ENCODE results near the gene APCDD1L.
"Not testable (repeated sequence)": the region's sequence is repeated elsewhere in the genome, so short reads cannot be mapped to it uniquely, and the experiment has no call there.

Gene APCDD1L

DNA sequence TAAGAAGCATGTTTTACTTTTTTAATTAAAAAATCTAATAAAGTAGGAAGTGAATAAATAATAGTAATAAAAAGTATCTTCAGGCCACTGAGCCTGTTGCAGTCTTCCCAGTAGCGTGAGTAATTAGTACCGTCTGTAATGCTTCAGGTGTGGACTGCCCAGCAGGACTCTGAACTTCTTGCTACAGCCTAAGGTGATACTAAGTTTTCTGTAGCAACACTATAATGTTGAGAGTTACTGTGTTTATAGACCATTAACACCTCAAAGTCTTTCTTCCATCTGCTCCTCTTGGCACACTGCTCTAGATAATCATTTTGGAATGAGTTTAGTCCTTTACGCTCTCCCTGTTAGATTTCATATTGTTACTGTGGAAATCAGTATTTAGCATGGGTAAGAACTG, 97.8 kb downstream of the APCDD1L start:
- peaks cover 6% of the 10 kb centered on the region; the same call in 1 of the 2 replicates for H3K36me3 ChIP-seq (ENCODE audit: low read length)
- H3K4me2 ChIP-seq (ENCODE audit: low read depth, low read length, poor library complexity, severe bottlenecking): no peak overlapping the region
- no peak overlapping the region for H2AFZ ChIP-seq (ENCODE audit: low read depth, low read length, severe bottlenecking)
- H3K9me2 ChIP-seq (replicated peaks; ENCODE audit: insufficient read depth, low read length): no peaks in the 10 kb centered on the region
- H3K27ac ChIP-seq (ENCODE audit: low read depth, low read length): no peak overlapping the region
- no peak overlapping the region for H3K9ac ChIP-seq (ENCODE audit: low read length)
- H3K4me3 ChIP-seq (ENCODE audit: insufficient read depth, low read length, poor library complexity, severe bottlenecking): no peak overlapping the region
- no peaks in the 10 kb centered on the region for H3K27me3 ChIP-seq (ENCODE audit: low read length)
- H3K79me2 ChIP-seq (ENCODE audit: insufficient read depth, low read length): peaks cover 62% of the 10 kb centered on the region
- 0 out of 2 replicates have a peak, but pooled peaks cover 5% of the 10 kb centered on the region for H3F3A ChIP-seq (ENCODE audit: insufficient read depth)
- TF ChIP-seq, protein P1, sequence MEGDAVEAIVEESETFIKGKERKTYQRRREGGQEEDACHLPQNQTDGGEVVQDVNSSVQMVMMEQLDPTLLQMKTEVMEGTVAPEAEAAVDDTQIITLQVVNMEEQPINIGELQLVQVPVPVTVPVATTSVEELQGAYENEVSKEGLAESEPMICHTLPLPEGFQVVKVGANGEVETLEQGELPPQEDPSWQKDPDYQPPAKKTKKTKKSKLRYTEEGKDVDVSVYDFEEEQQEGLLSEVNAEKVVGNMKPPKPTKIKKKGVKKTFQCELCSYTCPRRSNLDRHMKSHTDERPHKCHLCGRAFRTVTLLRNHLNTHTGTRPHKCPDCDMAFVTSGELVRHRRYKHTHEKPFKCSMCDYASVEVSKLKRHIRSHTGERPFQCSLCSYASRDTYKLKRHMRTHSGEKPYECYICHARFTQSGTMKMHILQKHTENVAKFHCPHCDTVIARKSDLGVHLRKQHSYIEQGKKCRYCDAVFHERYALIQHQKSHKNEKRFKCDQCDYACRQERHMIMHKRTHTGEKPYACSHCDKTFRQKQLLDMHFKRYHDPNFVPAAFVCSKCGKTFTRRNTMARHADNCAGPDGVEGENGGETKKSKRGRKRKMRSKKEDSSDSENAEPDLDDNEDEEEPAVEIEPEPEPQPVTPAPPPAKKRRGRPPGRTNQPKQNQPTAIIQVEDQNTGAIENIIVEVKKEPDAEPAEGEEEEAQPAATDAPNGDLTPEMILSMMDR (IDR thresholded peaks at IDR 0.05; ENCODE audit: insufficient read depth, low read length, poor library complexity, severe bottlenecking): no peak
- no peak for TF ChIP-seq EZH2phosphoT487 (conservative IDR thresholded peaks at IDR 0.05; ENCODE audit: low read length)
- peaks cover 19% of the 10 kb centered on the region for H4K20me1 ChIP-seq (ENCODE audit: low read depth, low read length)
- H3K9me3 ChIP-seq (ENCODE audit: insufficient read depth, low read length): no peaks in the 10 kb centered on the region

DNA sequence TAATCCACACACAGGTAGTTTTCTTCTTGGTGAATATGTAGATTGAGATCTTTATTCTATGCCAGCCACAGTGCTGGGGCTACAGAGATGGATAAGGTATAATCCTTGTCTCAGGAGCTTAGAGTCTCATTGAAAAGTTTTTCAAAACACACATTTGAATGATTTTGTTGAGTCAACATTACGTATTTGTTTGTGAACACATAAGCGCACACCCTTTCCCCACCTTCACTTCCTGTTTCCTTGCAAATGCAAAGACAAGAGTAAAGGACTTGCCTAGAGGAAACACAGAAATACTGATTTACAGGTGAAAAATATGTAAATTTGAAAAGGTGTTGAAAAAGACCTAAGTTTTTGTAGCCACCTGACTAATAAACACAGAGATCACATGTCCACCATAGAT, 98.4 kb downstream of the APCDD1L start:
- H3K27me3 ChIP-seq (ENCODE audit: low read length): no peaks in the 10 kb centered on the region
- H3K27ac ChIP-seq (ENCODE audit: low read depth, low read length): no peak overlapping the region
- H3F3A ChIP-seq (ENCODE audit: insufficient read depth): 0 out of 2 replicates have a peak, but pooled peaks cover 5% of the 10 kb centered on the region
- peaks cover 19% of the 10 kb centered on the region for H4K20me1 ChIP-seq (ENCODE audit: low read depth, low read length)
- H3K9ac ChIP-seq (ENCODE audit: low read length): no peak overlapping the region
- H3K4me2 ChIP-seq (ENCODE audit: low read depth, low read length, poor library complexity, severe bottlenecking): no peak overlapping the region
- no peak overlapping the region for H2AFZ ChIP-seq (ENCODE audit: low read depth, low read length, severe bottlenecking)
- no peak for TF ChIP-seq EZH2phosphoT487 (conservative IDR thresholded peaks at IDR 0.05; ENCODE audit: low read length)
- TF ChIP-seq, protein P1 (IDR thresholded peaks at IDR 0.05; ENCODE audit: insufficient read depth, low read length, poor library complexity, severe bottlenecking): no peak
- no peaks in the 10 kb centered on the region for H3K9me3 ChIP-seq (ENCODE audit: insufficient read depth, low read length)
- no peaks in the 10 kb centered on the region for H3K9me2 ChIP-seq (replicated peaks; ENCODE audit: insufficient read depth, low read length)
- H3K36me3 ChIP-seq (ENCODE audit: low read length): peaks cover 6% of the 10 kb centered on the region; the same call in 1 of the 2 replicates
- no peak overlapping the region for H3K4me3 ChIP-seq (ENCODE audit: insufficient read depth, low read length, poor library complexity, severe bottlenecking)
- peaks cover 62% of the 10 kb centered on the region for H3K79me2 ChIP-seq (ENCODE audit: insufficient read depth, low read length)

DNA sequence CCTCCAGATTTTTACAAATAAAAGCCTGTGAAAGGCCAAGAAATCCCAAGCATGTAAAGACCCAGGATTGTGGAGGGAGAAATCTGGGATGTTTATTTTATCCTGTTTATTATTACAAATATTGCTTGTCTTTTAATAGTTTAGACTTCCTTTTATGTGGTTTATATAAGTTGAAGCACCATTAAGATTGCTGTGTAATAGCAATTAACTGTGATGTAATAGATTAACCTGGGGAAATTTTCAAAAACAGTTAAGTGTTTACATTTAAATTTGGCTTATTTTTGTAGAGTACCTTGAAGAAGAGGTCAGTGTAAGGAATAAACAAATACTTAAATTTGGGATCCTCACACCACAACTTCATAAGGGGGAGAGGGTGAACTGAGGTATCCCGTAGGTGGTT, 99.1 kb downstream of the APCDD1L start:
- Histone ChIP-seq H3K27me3 (ENCODE audit: low read length) (no peaks in the 10 kb centered on the region), H2AFZ (ENCODE audit: low read depth, low read length, severe bottlenecking) (no peak overlapping the region), H3K9me3 (ENCODE audit: insufficient read depth, low read length) (no peaks in the 10 kb centered on the region), H3F3A (ENCODE audit: insufficient read depth) (0 out of 2 replicates have a peak, but pooled peaks cover 5% of the 10 kb centered on the region), H3K27ac (ENCODE audit: low read depth, low read length) (no peak overlapping the region), H3K4me3 (ENCODE audit: insufficient read depth, low read length, poor library complexity, severe bottlenecking) (no peak overlapping the region), H3K9ac (ENCODE audit: low read length) (no peak overlapping the region), H4K20me1 (ENCODE audit: low read depth, low read length) (peaks cover 19% of the 10 kb centered on the region), H3K79me2 (ENCODE audit: insufficient read depth, low read length) (peaks cover 63% of the 10 kb centered on the region), H3K36me3 (ENCODE audit: low read length) (peaks cover 6% of the 10 kb centered on the region; the same call in 1 of the 2 replicates), H3K9me2 (replicated peaks; ENCODE audit: insufficient read depth, low read length) (no peaks in the 10 kb centered on the region), H3K4me2 (ENCODE audit: low read depth, low read length, poor library complexity, severe bottlenecking) (no peak overlapping the region)
- TF ChIP-seq, protein P1 (IDR thresholded peaks at IDR 0.05; ENCODE audit: insufficient read depth, low read length, poor library complexity, severe bottlenecking): no peak
- TF ChIP-seq EZH2phosphoT487 (conservative IDR thresholded peaks at IDR 0.05; ENCODE audit: low read length): no peak

DNA sequence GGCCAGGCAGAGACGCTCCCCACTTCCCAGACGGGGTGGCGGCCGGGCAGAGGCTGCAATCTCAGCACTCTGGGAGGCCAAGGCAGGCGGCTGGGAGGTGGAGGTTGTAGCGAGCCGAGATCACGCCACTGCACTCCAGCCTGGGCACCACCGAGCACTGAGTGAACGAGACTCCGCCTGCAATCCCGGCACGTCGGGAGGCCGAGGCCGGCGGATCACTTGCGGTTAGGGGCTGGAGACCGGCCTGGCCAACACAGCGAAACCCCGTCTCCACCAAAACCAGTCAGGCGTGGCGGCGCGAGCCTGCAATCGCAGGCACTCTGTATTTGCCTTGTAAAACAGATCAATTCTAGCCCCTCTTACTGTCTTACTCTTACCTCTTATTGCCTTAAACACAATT, 100.4 kb downstream of the APCDD1L start:
- H3K27me3 ChIP-seq (ENCODE audit: low read length); H3F3A ChIP-seq (ENCODE audit: insufficient read depth); H2AFZ ChIP-seq (ENCODE audit: low read depth, low read length, severe bottlenecking); H3K9ac ChIP-seq (ENCODE audit: low read length); H3K4me2 ChIP-seq (ENCODE audit: low read depth, low read length, poor library complexity, severe bottlenecking); H3K36me3 ChIP-seq (ENCODE audit: low read length); H3K27ac ChIP-seq (ENCODE audit: low read depth, low read length); H3K9me2 ChIP-seq (replicated peaks; ENCODE audit: insufficient read depth, low read length); H3K9me3 ChIP-seq (ENCODE audit: insufficient read depth, low read length); H3K4me3 ChIP-seq (ENCODE audit: insufficient read depth, low read length, poor library complexity, severe bottlenecking): not testable (repeated sequence)
- peaks cover 23% of the 10 kb centered on the region for H4K20me1 ChIP-seq (ENCODE audit: low read depth, low read length)
- H3K79me2 ChIP-seq (ENCODE audit: insufficient read depth, low read length): peaks cover 65% of the 10 kb centered on the region

DNA sequence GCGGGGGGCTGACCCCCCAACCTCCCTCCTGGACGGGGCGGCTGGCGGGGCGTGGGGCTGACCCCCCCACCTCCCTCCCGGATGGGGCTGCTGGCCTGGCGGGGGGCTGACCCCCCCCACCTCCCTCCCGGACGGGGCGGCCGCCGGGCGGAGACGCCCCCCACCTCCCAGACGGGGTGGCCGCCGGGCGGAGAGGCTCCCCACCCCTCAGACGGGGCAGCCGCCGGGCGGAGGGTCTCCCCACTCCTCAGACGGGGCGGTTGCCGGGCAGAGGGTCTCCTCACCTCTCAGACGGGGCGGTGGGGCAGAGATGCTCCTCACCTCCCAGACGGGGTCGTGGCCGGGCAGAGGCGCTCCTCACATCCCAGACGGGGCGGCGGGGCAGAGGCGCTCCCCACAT, 101.0 kb downstream of the APCDD1L start:
- not testable (repeated sequence) for H2AFZ ChIP-seq (ENCODE audit: low read depth, low read length, severe bottlenecking); H3K27me3 ChIP-seq (ENCODE audit: low read length); H3K27ac ChIP-seq (ENCODE audit: low read depth, low read length); H3K4me2 ChIP-seq (ENCODE audit: low read depth, low read length, poor library complexity, severe bottlenecking); H3K36me3 ChIP-seq (ENCODE audit: low read length); H3K9me3 ChIP-seq (ENCODE audit: insufficient read depth, low read length); H3K9me2 ChIP-seq (replicated peaks; ENCODE audit: insufficient read depth, low read length); H3F3A ChIP-seq (ENCODE audit: insufficient read depth); H3K4me3 ChIP-seq (ENCODE audit: insufficient read depth, low read length, poor library complexity, severe bottlenecking); H3K9ac ChIP-seq (ENCODE audit: low read length)
- Histone ChIP-seq H3K79me2 (ENCODE audit: insufficient read depth, low read length) (peaks cover 71% of the 10 kb centered on the region), H4K20me1 (ENCODE audit: low read depth, low read length) (peaks cover 24% of the 10 kb centered on the region)
